Left colon (tissue), 2 donors: ENCODE results near the gene ZMIZ1. TPM values are rescaled to one million over a fixed set of nuclear protein-coding genes. Genes with fewer than 3 reads are reported as not detected.
A peak's percentile ranks its signal among the peaks of the same experiment; 100 is the strongest.

Experiments
- ATAC-seq: fragments of 200-7000 bp; cut with Tn5 transposase; one replicate; pipeline ENCODE4 v1.9.1; 2020; ENCODE audit warnings: mild to moderate bottlenecking, moderate library complexity
- DNase-seq, 2 donors: peaks; one replicate each; pipeline ENCODE4 v3.0.0-alpha.2; 2020
- intact Hi-C, 2 donors: fragments of 100-400 bp; cut with DNase I in 1 of 2; cut with micrococcal nuclease in 1 of 2; formaldehyde crosslinking; loops; one replicate each; pipeline versions ENCODE4 v1.11.2 to v1.14.0; 2022; cut with DNase I, micrococcal nuclease
- total RNA-seq, 2 donors: library from RNA; stranded (reverse); fragmentation: NEBNext Ultra II Directional; extraction: Animal tissue kit (Norgen Biotek cat#: 25700); gene quantifications; one replicate each; pipeline ENCODE4 v1.2.1, GENCODE V29; 2021
- donor health status: DM: no; HTN: no; CAD: no.
- donor health status: DM: yes; HTN: yes; CAD: no.

The ZMIZ1 gene
- total RNA-seq, 2 donors from 2014 or later, result 50.7 to 63.9 TPM

DNA sequence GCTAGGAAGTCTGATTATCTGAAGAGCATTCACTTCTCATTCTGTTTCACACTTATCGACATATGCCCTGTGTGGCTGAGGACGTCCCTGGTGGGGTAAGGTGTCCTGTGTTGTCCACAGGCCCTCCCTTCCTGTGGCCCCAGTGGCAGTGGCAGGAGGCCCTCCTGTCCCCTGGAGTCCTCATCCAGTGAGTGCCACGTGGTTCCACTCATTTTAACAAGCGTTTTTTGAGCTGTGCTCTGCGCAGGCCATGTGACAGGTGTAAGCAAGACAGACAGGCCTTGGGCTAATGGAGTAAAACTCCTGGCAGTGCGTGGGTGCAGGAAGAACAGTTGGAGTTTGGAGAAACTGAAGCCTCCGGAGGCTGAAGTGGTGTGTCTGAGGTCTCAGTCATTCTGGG, 239.2 kb downstream of the ZMIZ1 start:
- no peak for DNase-seq
- intact Hi-C loops, result no loop called here
- ATAC-seq, result no peak

DNA sequence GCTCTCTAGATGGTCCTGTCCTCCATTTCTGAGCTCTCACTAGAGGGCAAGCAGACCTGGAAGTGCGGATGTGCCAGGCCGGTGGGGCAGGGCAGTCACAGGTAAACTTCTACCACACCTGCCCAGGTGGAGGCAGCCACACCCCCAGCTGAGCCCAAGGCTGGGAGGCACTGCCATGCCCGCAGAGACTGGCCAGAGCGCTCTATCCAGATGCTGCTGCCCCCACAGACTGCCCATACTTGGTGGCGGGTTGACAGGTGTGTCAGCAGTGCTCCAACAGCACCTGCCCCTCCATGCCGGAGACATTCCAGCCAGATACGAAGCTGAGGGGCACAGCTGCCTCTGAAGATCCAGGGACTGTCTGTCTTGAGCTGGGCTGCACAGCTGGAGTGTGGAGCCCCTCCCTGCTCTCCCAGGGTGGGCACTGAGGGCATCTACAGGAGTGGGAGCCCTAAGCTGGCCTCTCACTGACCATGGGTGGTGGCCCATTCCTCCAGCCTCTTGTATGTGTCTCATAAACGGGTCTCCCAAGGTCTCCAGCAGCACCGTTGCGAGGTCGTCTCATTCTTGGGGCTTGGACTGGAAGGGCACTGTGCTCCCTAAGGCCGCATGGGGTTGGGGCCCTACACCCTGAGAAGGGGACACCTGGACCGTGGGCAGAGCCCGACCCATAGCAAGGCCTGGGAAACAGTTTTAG, 240.4 kb downstream of the ZMIZ1 start:
- no peak for DNase-seq
- intact Hi-C loops, result no loop called here
- ATAC-seq, result peak; percentile 54

DNA sequence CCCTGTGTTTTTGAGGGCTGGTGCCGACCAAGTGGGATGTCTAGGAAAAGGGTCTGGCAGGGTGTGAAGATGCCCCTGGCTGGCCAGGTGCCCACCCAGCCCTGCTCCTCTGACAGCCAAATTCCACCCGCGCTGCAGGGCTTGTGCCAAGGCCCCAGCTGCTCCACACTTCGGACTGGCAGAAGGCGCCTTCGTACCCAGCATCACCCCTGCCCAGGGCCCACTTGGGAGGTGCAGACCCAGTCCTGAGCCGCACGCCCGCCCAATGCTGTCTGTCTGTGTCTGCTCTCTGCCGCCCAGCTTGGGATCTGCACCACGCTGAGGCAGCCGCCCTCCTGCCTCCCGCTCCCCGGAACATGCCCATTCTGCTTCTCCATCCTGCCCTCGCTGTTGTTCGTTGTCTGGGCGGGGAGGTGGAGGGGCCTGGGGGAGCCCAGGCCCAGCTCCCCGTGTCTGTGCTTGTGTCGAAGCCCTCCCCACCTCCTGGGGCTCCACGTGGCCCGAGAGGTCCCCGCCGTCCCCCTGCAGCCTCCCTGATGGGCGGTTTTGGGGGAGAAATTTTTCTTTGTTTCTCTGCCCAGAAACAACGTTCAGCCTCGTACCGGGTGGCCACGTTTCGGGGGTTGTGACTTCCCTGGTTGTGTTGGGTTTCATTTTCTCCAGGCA, 241.6 kb downstream of the ZMIZ1 start:
- intact Hi-C loops, result no loop called here
- DNase-seq (no peak), ATAC-seq (no peak)

DNA sequence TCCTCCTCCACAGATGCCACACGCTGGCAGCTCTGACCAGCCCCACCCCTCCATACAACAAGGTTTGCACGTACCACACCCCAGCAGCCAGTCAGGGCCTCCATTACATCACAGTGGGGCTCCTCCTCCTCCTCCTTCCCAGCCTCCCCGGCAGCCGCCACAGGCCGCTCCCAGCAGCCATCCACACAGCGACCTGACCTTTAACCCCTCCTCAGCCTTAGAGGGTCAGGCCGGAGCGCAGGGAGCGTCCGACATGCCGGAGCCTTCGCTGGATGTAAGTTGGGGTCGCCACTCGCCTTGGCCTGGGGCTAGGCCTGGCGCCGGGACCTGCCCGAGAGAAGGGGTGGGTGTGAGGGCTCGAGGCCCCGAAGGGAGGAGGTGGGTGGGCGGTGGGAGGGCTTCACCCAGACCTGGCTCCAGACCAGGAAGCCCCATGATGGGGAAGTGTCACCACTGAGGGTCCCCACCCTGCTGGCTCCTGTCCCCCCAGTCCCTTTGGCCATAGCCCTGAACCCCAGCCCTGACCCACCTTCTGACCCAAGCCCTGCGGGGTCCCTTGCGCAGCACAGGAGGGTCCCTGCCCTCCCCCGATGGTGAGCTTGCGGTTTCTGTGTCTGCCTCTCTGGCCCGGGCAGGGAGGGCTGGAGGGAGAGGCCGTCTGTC, 242.3 kb downstream of the ZMIZ1 start:
- peak; percentile 52 to 58 for DNase-seq
- ATAC-seq, result peak; percentile 77
- intact Hi-C loops, result no loop called here

DNA sequence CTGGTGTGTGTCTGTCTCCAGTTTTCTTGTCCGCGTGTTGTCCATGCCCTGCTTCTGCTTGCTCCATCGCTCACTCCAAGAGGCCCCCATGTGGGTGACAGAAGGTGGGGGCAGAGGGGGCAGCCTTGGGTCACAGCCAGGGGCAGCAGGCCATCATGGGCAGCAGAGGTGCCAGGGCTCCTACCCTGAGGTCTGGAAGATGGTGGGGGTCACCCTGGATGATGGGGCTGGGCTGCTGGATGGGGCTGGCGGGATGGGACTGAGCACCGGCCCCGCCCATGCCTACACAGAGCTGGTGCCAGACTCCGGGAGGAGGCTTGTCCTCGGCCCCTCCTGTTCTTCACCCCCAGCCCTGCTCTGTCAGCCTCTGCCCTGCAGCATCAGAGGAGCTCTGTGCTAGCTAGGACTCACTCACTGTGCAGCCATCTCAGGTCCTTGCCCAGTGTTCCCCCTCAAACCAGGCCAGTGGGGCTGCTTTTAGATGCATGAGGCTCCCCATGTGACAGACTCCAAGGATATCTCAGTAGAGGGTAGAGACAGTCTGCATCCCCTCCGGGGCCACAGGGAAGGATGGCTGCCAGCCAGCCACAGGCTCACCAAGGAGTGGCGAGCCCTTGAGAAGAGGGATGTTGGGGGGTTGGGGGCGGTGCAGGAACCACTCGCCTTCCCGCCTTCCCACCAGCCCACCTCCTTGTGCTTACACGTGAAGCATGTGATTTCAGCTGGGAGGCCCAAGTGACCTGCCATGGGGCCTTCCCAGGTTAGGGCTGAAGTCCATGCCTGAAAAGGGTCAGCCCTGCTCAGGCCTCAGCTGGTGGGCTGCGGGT, 243.0 kb downstream of the ZMIZ1 start:
- intact Hi-C loops, result no loop called here
- DNase-seq (no peak), ATAC-seq (no peak)

DNA sequence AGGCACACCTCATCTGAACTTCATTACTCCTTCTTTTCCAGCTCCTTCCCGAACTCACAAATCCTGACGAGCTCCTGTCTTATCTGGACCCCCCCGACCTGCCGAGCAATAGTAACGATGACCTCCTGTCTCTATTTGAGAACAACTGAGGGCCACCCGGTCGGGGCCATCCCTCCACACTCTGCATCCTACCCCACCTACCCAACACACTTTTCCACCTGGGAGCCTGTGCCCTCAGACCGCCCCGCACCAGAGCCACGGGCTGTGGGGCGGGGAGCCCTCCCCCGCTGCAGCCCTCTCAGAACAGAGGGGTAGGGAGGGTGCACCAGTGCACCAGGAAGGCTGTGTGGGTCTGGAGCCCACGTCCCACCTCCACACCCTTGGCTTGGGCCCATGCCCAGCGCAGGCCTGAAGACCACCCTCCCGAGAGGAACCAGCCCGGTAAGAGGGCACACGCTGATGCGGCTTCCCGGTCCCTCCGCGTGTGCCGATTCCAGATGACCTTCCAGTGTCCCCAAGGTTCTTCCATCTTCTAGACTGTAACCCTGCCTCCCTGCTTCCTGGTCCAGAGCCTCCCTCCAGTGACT, 243.9 kb downstream of the ZMIZ1 start:
- DNase-seq, result no peak
- no peak for ATAC-seq
- intact Hi-C loops, result no loop called here

DNA sequence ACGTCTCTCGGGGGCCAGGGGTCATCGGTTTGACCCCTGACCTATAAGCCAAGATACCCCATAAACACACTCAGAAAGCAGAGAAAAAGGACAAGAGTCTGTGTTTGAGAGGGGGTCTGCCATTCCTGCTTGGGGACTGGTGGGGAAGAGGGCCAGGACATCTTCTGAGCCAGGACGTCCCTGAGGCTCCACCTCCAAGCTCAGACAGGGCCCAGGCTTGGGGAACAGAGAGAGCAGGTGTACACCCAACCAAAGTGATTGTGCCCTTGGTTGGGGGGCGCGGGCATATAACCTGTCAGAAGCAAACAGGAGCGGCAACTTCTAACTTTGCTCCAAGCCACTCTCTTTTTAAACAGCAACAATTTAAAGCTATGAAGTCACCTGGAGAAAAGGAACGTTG, 244.6 kb downstream of the ZMIZ1 start:
- ATAC-seq (no peak), DNase-seq (no peak)
- intact Hi-C loops, result no loop called here

DNA sequence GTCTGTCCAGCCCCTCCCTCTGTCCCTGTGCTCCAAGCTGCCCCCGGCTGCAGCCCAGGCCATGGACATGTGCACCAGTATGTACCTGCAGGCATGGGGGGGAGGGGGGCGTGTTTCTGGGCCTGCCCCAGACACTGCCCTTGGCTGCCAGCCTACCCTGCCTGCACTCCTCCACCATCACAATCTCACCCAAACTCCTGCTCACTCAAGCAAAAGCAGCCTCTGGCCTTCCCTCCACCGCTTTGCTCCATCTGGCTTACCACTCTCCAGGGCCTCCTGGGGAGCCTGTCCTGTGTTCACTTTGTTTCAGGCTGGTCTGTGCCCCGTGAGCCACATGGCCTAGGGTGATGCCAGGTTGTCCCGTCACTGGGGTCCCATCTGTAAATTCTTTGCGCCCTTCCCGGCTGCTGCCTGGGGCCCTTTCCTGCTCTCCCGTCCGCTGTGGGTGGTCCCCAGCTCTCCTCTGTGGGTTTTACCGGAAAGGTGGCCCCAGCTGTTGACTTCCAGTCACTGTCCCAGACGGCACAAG, 245.2 kb downstream of the ZMIZ1 start:
- DNase-seq, result no peak
- no peak for ATAC-seq
- intact Hi-C loops, result no loop called here

DNA sequence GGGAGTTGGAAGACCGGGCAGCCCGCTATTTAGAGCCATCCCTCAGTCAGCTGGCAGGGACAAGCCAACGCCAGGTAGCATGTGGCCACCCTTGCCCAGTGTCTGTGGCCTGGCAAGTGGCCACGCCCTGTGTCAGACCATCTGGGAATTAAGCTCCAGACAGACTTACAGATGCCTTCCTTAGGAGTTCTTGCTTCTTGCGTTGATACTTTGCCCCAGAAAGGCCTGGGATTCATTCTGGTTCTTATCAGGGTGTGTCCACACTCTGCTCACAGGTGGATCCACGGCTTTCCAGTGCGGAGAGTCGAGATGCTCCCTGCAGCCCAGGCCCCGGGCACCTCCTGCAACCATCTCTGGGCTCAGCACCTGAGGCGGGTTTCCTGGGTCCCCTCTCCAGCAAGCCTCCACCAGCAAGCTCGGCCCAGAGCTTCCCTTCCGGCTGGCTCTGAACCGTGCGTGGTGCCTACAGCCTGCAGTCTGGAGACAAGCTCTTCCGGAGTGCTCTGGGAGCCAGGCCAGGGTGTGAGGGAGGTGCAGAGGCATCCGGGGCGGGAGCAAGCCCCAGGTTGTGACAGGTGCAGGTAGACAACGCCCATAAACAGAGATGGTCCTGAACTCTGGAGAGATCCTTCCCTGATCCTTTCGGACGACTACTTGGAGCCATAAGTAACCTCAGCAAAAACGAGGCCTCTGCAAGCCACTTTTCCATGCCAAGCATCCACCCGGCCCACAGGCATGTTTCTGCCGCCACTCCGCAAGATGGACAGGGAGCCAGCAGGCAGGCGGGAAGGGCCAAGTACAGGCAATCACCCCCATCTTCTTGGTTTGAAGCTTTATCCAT, 246.2 kb downstream of the ZMIZ1 start:
- DNase-seq (peak in 1 of 2 donors; percentile 55), ATAC-seq (peak; percentile 68)
- intact Hi-C loops, result no loop called here

DNA sequence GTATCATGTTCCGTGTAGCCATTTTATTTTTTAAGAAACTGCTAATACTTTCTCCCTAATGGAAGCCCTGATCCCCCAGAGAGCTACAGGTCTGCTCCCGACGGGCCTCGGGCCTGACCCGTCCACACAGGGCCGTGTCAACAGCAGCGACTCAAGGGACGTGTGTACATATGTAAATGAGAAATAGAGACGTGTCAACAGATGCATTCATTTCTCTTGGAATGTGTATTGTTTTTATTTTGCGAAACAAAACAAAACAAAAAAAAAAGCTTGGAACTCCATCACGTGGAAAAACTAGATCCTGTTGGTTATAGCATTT, 246.8 kb downstream of the ZMIZ1 start:
- ATAC-seq (no peak), DNase-seq (no peak)
- intact Hi-C loops, result no loop called here

DNA sequence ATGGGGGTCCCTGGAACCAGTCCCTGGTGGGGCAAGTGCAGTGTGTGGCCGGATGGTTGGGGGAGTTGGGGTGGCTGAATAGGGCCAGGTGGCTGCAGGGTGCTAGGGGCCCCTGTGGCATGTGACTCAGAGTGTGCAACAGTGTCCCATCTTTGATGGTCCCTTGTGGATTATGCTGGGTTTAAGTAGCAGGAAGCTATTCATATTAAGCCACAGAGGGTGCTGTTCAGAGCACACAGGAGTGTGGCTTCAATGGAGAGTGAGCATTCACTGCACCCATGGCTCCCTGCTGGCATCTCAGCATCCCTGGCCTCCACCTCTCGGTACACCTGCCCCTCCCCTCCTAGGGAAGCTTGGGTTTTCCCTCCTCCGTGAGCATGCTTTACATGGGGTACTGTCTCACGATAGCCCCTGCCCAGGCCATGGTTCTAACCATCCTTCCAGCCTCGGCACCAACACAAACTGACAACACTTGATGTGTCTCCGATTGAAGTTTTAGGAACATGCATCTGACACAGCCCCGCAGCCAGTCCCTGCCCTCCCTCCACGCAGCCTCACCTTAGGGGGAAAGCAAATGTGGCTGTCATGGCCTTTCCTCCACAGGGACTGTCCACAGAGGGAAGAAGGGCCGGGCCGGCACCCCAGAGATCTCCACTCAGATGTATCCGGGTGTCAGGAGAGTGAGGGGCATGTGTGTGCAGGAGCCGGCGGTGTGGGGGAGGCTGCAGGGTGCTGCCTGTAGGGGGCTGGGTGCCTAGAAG, 248.1 kb downstream of the ZMIZ1 start:
- no peak for DNase-seq
- intact Hi-C loops, result no loop called here
- ATAC-seq, result no peak

DNA sequence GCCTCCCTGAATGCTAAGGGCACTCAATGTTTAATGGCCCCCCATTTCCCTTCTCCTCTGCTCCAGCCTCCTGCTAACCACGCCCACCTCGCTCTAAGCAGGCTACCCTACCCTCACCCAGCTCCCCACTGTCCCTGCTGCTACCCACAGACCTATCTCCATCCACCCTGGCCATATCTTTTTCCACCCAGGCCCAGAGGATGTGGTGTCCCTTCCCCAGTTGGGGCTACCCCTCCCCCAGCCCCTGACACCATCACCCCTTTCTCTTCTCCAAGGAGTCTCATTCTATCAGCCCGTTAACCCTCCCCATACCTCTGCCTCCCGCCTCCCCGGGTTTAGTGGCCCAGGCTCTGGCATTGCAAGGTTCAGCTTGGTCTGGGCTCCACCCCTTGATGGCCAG, 249.6 kb downstream of the ZMIZ1 start:
- ATAC-seq, result no peak
- intact Hi-C loops, result no loop called here
- no peak for DNase-seq

DNA sequence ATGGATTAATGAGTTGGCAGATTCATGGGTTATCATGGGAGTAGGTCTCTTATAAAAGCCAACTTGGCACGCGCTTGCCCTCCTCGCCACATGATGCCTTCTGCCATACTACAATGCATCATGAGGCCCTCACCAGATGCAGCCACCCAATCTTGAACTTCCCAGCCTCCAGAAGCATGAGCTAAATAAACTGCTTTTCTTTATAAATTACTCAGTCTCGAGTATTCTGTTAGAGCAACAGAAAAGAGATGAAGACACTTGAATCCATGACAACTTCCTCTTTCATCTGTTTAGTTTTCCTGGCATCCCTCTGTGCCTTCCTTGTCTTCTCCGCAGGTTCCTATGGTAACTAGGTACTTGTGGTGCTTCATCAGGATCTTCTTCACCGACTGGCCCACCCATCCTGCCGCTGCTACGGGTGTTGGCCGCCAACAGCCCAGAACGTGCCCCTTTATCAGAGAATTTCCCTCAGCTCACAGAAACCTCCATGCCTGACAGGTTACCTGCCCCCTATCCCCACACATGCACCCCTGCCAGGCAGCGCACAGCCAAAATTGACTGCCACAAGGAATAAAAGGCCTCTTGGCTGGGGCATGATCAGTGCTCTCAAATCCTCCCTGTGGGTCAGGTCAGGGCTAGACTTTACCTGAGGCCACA, 250.5 kb downstream of the ZMIZ1 start:
- DNase-seq (no peak), ATAC-seq (no peak)
- intact Hi-C loops, result no loop called here

DNA sequence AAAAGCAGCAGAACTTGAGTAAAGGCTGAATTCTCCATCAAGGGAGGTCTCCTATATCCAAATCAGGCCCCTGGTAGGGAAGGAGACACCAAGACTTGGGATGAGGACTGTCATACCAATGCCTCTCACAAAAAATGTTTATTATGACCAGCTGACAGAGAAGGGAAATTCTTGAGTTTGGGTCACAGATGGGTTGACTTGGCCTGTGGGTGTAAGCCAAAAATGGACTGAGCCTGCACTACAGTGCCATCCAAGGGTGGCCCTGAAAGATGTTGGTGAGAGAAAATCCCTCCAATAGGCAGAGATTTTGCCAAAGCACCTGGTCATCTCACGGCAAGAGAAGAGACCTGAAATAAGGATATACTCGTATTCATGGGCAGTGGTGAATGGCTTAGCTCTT, 251.6 kb downstream of the ZMIZ1 start:
- DNase-seq (no peak), ATAC-seq (no peak)
- intact Hi-C loops, result no loop called here

DNA sequence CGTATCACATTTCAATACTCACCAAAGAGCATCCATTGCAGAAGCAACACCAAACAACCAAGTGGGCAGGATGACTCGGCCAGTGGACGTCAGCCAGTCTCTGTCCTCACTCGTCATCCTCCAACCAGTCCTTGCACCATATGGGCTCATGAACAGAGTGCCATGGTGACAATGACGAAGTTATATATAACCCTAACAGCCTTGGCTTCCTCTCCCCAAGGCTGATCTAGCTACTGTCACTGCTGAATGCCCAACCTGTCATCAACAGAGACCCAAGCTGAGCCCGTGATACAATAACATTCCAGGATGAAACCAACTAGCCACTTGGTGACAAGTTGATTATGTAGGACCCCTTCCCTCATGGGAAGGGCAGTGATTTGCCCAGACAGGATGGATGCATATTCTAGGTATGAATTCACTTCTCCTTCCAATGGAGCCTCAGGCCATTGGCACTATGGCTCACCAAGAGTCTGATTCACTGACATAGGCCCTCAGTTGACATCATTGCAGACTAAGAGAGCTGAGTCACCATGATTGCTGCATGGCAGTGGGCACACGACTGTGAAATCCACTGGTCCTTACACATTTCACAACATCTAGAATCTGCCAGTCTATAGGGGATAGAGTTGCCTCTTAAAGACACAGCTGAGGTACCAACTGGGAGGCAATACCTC, 252.2 kb downstream of the ZMIZ1 start:
- ATAC-seq, result no peak
- DNase-seq, result no peak
- intact Hi-C loops, result no loop called here

DNA sequence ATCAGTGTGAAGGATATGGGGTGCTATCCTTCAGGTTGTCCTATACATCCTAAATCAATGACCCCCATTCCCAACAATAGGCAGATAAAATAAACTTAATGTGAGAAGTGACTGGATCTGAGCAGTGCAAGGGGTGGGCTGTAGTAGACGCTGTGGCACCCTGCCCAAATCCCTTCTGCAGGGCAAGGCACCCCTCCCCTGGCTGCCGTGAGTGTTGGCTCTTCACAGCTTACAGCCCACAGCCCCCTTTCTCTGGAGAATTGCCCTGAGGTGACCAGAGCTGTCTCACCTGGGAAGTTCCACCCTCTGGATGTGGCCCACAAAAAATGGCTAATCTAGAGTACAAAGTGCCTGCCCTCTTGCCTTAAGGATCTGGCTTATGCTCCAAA, 252.7 kb downstream of the ZMIZ1 start:
- ATAC-seq (no peak), DNase-seq (no peak)
- intact Hi-C loops, result no loop called here

DNA sequence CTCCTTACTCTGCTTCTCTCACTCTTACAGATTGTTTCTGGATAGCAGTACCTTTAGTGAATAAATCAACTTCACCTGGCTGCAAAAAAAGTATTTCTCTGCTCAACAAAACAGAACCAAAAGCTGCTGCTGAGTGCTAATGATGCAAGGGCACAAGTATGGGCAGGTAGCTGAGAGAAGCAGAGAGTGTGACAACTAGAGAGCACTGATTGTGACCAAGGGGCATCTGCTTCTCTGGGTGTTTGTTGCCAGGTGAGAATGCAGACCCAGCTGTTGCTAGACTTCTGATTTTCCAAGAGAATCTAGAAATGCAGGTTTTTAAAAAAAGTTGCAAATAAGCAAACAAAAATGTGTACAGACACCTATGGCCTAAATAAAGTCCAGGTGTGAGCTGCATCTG, 253.2 kb downstream of the ZMIZ1 start:
- DNase-seq (no peak), ATAC-seq (no peak)
- intact Hi-C loops, result no loop called here
